GM15510 (cell line): ENCODE data around the gene PLEKHD1.

Experiments
- POLR2A ChIP-seq: IDR thresholded peaks from 3 replicates; pipeline ENCODE4 v1.6.1; 2011; ENCODE audit warnings: borderline replicate concordance; ENCODE audit not compliant: insufficient read length; ENCODE audit errors: extremely low read depth

Gene PLEKHD1

GRCh38 chr14:69535230-69535848 is 50.8 kb downstream of the PLEKHD1 start:
- no peak for TF ChIP-seq POLR2A

GRCh38 chr14:69536971-69537370 is 52.4 kb downstream of the PLEKHD1 start:
- no peak for TF ChIP-seq POLR2A

GRCh38 chr14:69537900-69538299 is 53.4 kb downstream of the PLEKHD1 start:
- no peak for TF ChIP-seq POLR2A

- no peak for TF ChIP-seq POLR2A
Measured at GRCh38 chr14:69538766-69539165, 54.2 kb downstream of the PLEKHD1 start.

- TF ChIP-seq POLR2A: no peak
Measured at GRCh38 chr14:69539631-69540410, 55.3 kb downstream of the PLEKHD1 start.

- no peak for TF ChIP-seq POLR2A
Measured at GRCh38 chr14:69540654-69541335, 56.3 kb downstream of the PLEKHD1 start.

- TF ChIP-seq POLR2A: no peak
Measured at GRCh38 chr14:69542311-69542710, 57.8 kb downstream of the PLEKHD1 start.

- TF ChIP-seq POLR2A: no peak
Measured at GRCh38 chr14:69543341-69544115, 59.0 kb downstream of the PLEKHD1 start.

GRCh38 chr14:69547701-69548348 is 63.3 kb downstream of the PLEKHD1 start:
- no peak for TF ChIP-seq POLR2A

- TF ChIP-seq POLR2A: no peak
Measured at GRCh38 chr14:69548566-69548965, 64.0 kb downstream of the PLEKHD1 start.

GRCh38 chr14:69551511-69551910 is 67.0 kb downstream of the PLEKHD1 start:
- no peak for TF ChIP-seq POLR2A

- no peak for TF ChIP-seq POLR2A
Measured at GRCh38 chr14:69553252-69553651, 68.7 kb downstream of the PLEKHD1 start.

GRCh38 chr14:69554500-69554899 is 70.0 kb downstream of the PLEKHD1 start:
- TF ChIP-seq POLR2A: no peak

- TF ChIP-seq POLR2A: no peak
Measured at GRCh38 chr14:69558774-69559173, 74.2 kb downstream of the PLEKHD1 start.

- no peak for TF ChIP-seq POLR2A
Measured at GRCh38 chr14:69559581-69560011, 75.1 kb downstream of the PLEKHD1 start.

- no peak for TF ChIP-seq POLR2A
Measured at GRCh38 chr14:69560826-69561225, 76.3 kb downstream of the PLEKHD1 start.
